ENCODE data around the gene PCNX1. TPM values are rescaled to one million over a fixed set of nuclear protein-coding genes. Genes with fewer than 3 reads are reported as not detected.

Gene PCNX1
- total and polyA plus RNA-seq, 12 donors, result 4.5 to 66.6 (median 47.7) TPM

- ATAC-seq (no peak), DNase-seq (no peak)
- no peak for TF ChIP-seq CTCF (IDR thresholded peaks at IDR 0.05)
- Histone ChIP-seq H3K4me1 (no peaks in the 10 kb centered on the region), H3K27ac (no peak overlapping the region), H3K27me3 (no peaks in the 10 kb centered on the region), H3K9me3 (peaks cover 0 to 31% (median 11%) of the 10 kb centered on the region in 11 donors), H3K36me3 (no peaks in the 10 kb centered on the region), H3K4me3 (no peak overlapping the region)
- 55 to 57% methylated on average over 5 of the region's 5 CpGs for WGBS, 2 donors
- intact Hi-C loops (cut with DNase I), result loop anchor here in 1 of 10 donors (10.0 kb wide), 1 partner anchor 164 kb away; no protein-coding TSS in a partner anchor
These were observed 243.5 kb downstream of the PCNX1 start for GRCh38 chr14:71150737-71151136.

- Histone ChIP-seq H3K36me3 (no peaks in the 10 kb centered on the region), H3K4me1 (no peaks in the 10 kb centered on the region), H3K4me3 (no peak overlapping the region), H3K27ac (no peak overlapping the region), H3K9me3 (peaks cover 0 to 18% (median 4%) of the 10 kb centered on the region in 11 donors), H3K27me3 (peaks cover 0 to 4% (median 0%) of the 10 kb centered on the region in 7 donors)
- no peak for TF ChIP-seq CTCF (IDR thresholded peaks at IDR 0.05)
- intact Hi-C loops (cut with DNase I), result loop anchor here in 1 of 10 donors (10.0 kb wide), 1 partner anchor 159 kb away; no protein-coding TSS in a partner anchor
- ATAC-seq (no peak), DNase-seq (no peak)
- WGBS, 2 donors, result 71 to 77% methylated on average over 4 of the region's 5 CpGs
These were observed 248.5 kb downstream of the PCNX1 start for GRCh38 chr14:71155743-71156142.

GRCh38 chr14:71163050-71163841, 256.0 kb downstream of the PCNX1 start:
- WGBS, 2 donors, result 72 to 74% methylated on average over 6 of the region's 6 CpGs
- no peaks in the 10 kb centered on the region for H3K27me3 ChIP-seq
- H3K9me3 ChIP-seq, result peaks cover 0 to 8% (median 3%) of the 10 kb centered on the region in 11 donors
- TF ChIP-seq CTCF (IDR thresholded peaks at IDR 0.05), result no peak
- DNase-seq, result no peak
- intact Hi-C loops (cut with DNase I), result no loop called here
- no peak overlapping the region for H3K4me3 ChIP-seq
- H3K36me3 ChIP-seq, result no peaks in the 10 kb centered on the region
- H3K27ac ChIP-seq, result no peak overlapping the region
- ATAC-seq, result no peak
- peaks cover 0 to 9% (median 0%) of the 10 kb centered on the region in 9 donors for H3K4me1 ChIP-seq

GRCh38 chr14:71163842-71164629, 256.8 kb downstream of the PCNX1 start:
- no peak for TF ChIP-seq CTCF (IDR thresholded peaks at IDR 0.05)
- ATAC-seq, result no peak
- no peaks in the 10 kb centered on the region for H3K27me3 ChIP-seq
- no peaks in the 10 kb centered on the region for H3K36me3 ChIP-seq
- H3K9me3 ChIP-seq, result peaks cover 0 to 8% (median 3%) of the 10 kb centered on the region in 11 donors
- no peak overlapping the region for H3K4me3 ChIP-seq
- WGBS, 2 donors, result 77 to 78% methylated on average over 10 of the region's 10 CpGs
- H3K4me1 ChIP-seq, result peaks cover 0 to 9% (median 0%) of the 10 kb centered on the region in 9 donors
- intact Hi-C loops (cut with DNase I), result no loop called here
- DNase-seq, result no peak
- no peak overlapping the region for H3K27ac ChIP-seq
